Measurements from ENCODE around the gene PHAF1. TPM values are rescaled to one million over a fixed set of nuclear protein-coding genes. Genes with fewer than 3 reads are reported as not detected.
A peak's percentile ranks its signal among the peaks of the same experiment; 100 is the strongest.

Gene PHAF1
- total and polyA plus RNA-seq, 2 of the 13 experiments (the other 11 are each of a cell fraction or from before 2014, with no cell fraction given): 48.3 to 174 TPM

- TF ChIP-seq KLF13 (CRISPR knock-in tag; IDR thresholded peaks at IDR 0.05) (peak; percentile 87), ZNF44 (CRISPR knock-in tag; IDR thresholded peaks at IDR 0.05) (peak; percentile 74; the same call in 1 of the 2 replicates), ZFP36L1 (CRISPR knock-in tag; IDR thresholded peaks at IDR 0.05) (no peak)
Observed at GRCh38 chr16:67184995-67185650, 75.4 kb downstream of the PHAF1 start (continued).

- POLR2A ChIA-PET: interaction anchor here (1.1 to 2.8 kb wide), 7 partner anchors 12 to 167 kb away, joined by 4 to 18 read pairs (median 6); partner anchors contain the start of genes FHOD1, NOL3 and TMEM208
- H3K9ac ChIP-seq (ENCODE audit: insufficient read depth, low read depth, low read length): no peak overlapping the region
- no peaks in the 10 kb centered on the region for H4K20me1 ChIP-seq (ENCODE audit: insufficient read depth, low read length)
- H3K4me3 ChIP-seq (replicated peaks in 1 of 3; ENCODE audit: insufficient read depth in 1 of 3, low read depth in 2 of 3, low read length in 3 of 3): peak overlapping the region in 2 of 3 experiments; percentile 9 to 82; a peak in 2 of 6 replicates
- in situ Hi-C loops (cut with HindIII; ENCODE audit: extremely low pct_ligation_motif_present, low pct_unique_long_range_greater_than_20kb) (loop anchor here (5.0 kb wide), 1 partner anchor 208 kb away; no protein-coding TSS in a partner anchor), intact Hi-C loops (cut with micrococcal nuclease; ENCODE audit: unreplicated experiment) (loop anchor here (1.0 to 5.0 kb wide), 3 partner anchors 42 to 208 kb away; partner anchors contain the start of gene TMEM208)
- BruUV-seq (replicated peaks): no TSS peak
- 2% methylated on average over 12 of the region's 12 CpGs for WGBS (ENCODE audit: low lambda C conversion rate)
- no peaks in the 10 kb centered on the region for H3K9me3 ChIP-seq (ENCODE audit: low read length)
- ATAC-seq (no peak), FAIRE-seq (no peak), DNase-seq (ENCODE audit: low spot score) (no peak)
- no peaks in the 10 kb centered on the region for H3K79me2 ChIP-seq (ENCODE audit: insufficient read depth, low read length)
- H3K4me1 ChIP-seq (ENCODE audit: insufficient read depth, low read length): peaks cover 52% of the 10 kb centered on the region
- no peak overlapping the region for H2AFZ ChIP-seq (ENCODE audit: low read length)
- H3K36me3 ChIP-seq (replicated peaks in 1 of 2; ENCODE audit: control insufficient read depth in 1 of 2, insufficient read depth in 2 of 2, low read length in 2 of 2): no peaks in the 10 kb centered on the region
- peaks cover 7 to 10% of the 10 kb centered on the region in 2 experiments; a peak in 2 of 5 replicates for H3K27me3 ChIP-seq (ENCODE audit: control insufficient read depth in 1 of 2, insufficient read depth in 2 of 2, low read length in 2 of 2)
- CTCF ChIA-PET (ENCODE audit: low intra/inter-chr PET ratio, low total read pairs): interaction anchor here (0.9 to 2.7 kb wide), 7 partner anchors 11 to 290 kb away, joined by 3 to 28 read pairs (median 5); no protein-coding TSS in a partner anchor
- H3K27ac ChIP-seq (ENCODE audit: extremely low read length, insufficient read depth, low read length): no peak overlapping the region
- peak overlapping the region; percentile 96 for H3K4me2 ChIP-seq (ENCODE audit: low read depth, low read length)
- no peak for TF ChIP-seq ZNF672 (CRISPR knock-in tag; IDR thresholded peaks at IDR 0.05)
- no peak for TF ChIP-seq ZNF510 (CRISPR knock-in tag; IDR thresholded peaks at IDR 0.05; ENCODE audit: low read depth)
- TF ChIP-seq MTA3 (CRISPR knock-in tag; IDR thresholded peaks at IDR 0.05): no peak
- TF ChIP-seq ZNF142 (CRISPR knock-in tag; IDR thresholded peaks at IDR 0.05): 0 out of 2 replicates have a peak, but pooled peaks have one; percentile 12
- no peak for TF ChIP-seq ZNF629 (CRISPR knock-in tag; conservative IDR thresholded peaks at IDR 0.05)
- no peak for TF ChIP-seq ZFP36L2 (CRISPR knock-in tag; IDR thresholded peaks at IDR 0.05)
- 0 out of 2 replicates have a peak, but pooled peaks have one; percentile 7 for TF ChIP-seq TEAD2 (CRISPR knock-in tag; IDR thresholded peaks at IDR 0.05)
- TF ChIP-seq AHR (CRISPR knock-in tag; IDR thresholded peaks at IDR 0.05): no peak
- no peak for TF ChIP-seq ZNF362 (CRISPR knock-in tag; IDR thresholded peaks at IDR 0.05; ENCODE audit: borderline replicate concordance)
- TF ChIP-seq MIER2 (CRISPR knock-in tag; IDR thresholded peaks at IDR 0.05): no peak
- TF ChIP-seq ZNF777 (CRISPR knock-in tag; IDR thresholded peaks at IDR 0.05): no peak
Observed at GRCh38 chr16:67185651-67186134, 76.0 kb downstream of the PHAF1 start.

Data from HepG2 (cell line).